Measurements from ENCODE around the gene UPK2.

UPK2 gene

DNA sequence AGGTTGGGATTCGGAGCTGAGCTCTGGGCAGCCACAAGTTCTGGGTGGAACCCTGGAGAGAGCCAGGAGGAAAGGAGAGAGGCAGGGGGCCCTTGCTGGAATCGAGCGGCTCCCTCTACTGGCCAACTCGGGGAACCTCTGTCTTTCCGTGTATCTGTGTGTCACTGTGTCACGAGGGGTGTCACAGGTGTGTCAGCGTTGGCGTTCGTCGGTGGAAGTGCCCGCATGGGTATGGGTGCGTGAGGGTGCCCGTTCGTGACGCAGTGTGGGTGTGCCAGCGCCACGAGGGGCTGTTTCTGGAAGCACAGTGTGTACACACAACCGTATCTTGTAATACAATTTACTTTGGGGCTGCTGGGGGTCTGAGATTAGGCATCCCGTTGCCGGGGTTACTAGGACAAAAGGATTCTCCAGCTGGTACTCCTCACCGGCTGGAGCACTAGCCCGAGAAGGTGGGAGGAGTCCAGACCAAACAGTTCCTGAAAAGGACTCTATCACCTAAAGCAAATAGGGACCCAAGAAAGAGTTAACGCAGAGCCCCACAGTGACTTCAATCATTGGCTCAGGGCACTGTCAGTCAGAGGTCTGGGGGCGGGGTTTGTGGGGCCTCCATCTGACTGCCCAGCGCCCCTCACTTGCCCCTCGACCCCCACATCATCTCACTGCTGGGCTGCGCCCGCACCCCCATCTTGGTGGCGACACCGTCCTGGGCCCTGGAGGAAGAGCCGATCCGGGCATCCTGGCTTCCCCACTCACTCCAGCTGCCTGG is 27.8 kb upstream of the UPK2 start:
- Histone ChIP-seq H3K4me3 (replicated peaks; ENCODE audit: insufficient read depth, low read length) (peak overlapping the region; percentile 76), H3K27me3 (ENCODE audit: insufficient read depth, poor library complexity, severe bottlenecking) (no peaks in the 10 kb centered on the region), H3K27ac (replicated peaks) (peak overlapping the region; percentile 91)
- TF ChIP-seq, protein P1, sequence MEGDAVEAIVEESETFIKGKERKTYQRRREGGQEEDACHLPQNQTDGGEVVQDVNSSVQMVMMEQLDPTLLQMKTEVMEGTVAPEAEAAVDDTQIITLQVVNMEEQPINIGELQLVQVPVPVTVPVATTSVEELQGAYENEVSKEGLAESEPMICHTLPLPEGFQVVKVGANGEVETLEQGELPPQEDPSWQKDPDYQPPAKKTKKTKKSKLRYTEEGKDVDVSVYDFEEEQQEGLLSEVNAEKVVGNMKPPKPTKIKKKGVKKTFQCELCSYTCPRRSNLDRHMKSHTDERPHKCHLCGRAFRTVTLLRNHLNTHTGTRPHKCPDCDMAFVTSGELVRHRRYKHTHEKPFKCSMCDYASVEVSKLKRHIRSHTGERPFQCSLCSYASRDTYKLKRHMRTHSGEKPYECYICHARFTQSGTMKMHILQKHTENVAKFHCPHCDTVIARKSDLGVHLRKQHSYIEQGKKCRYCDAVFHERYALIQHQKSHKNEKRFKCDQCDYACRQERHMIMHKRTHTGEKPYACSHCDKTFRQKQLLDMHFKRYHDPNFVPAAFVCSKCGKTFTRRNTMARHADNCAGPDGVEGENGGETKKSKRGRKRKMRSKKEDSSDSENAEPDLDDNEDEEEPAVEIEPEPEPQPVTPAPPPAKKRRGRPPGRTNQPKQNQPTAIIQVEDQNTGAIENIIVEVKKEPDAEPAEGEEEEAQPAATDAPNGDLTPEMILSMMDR (IDR thresholded peaks at IDR 0.05; ENCODE audit: insufficient read depth, low read length): peak; percentile 97
- TF ChIP-seq SPI1 (IDR thresholded peaks at IDR 0.05; ENCODE audit: borderline replicate concordance, low read depth): no peak; the same call in 1 of the 2 replicates
- TF ChIP-seq, protein P2, sequence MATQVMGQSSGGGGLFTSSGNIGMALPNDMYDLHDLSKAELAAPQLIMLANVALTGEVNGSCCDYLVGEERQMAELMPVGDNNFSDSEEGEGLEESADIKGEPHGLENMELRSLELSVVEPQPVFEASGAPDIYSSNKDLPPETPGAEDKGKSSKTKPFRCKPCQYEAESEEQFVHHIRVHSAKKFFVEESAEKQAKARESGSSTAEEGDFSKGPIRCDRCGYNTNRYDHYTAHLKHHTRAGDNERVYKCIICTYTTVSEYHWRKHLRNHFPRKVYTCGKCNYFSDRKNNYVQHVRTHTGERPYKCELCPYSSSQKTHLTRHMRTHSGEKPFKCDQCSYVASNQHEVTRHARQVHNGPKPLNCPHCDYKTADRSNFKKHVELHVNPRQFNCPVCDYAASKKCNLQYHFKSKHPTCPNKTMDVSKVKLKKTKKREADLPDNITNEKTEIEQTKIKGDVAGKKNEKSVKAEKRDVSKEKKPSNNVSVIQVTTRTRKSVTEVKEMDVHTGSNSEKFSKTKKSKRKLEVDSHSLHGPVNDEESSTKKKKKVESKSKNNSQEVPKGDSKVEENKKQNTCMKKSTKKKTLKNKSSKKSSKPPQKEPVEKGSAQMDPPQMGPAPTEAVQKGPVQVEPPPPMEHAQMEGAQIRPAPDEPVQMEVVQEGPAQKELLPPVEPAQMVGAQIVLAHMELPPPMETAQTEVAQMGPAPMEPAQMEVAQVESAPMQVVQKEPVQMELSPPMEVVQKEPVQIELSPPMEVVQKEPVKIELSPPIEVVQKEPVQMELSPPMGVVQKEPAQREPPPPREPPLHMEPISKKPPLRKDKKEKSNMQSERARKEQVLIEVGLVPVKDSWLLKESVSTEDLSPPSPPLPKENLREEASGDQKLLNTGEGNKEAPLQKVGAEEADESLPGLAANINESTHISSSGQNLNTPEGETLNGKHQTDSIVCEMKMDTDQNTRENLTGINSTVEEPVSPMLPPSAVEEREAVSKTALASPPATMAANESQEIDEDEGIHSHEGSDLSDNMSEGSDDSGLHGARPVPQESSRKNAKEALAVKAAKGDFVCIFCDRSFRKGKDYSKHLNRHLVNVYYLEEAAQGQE (IDR thresholded peaks at IDR 0.05; ENCODE audit: insufficient replicate concordance, low read depth): no peak
- DNase-seq (ENCODE audit: low read depth in 1 of 2, low spot score in 1 of 2): peak; percentile 92 to 93

DNA sequence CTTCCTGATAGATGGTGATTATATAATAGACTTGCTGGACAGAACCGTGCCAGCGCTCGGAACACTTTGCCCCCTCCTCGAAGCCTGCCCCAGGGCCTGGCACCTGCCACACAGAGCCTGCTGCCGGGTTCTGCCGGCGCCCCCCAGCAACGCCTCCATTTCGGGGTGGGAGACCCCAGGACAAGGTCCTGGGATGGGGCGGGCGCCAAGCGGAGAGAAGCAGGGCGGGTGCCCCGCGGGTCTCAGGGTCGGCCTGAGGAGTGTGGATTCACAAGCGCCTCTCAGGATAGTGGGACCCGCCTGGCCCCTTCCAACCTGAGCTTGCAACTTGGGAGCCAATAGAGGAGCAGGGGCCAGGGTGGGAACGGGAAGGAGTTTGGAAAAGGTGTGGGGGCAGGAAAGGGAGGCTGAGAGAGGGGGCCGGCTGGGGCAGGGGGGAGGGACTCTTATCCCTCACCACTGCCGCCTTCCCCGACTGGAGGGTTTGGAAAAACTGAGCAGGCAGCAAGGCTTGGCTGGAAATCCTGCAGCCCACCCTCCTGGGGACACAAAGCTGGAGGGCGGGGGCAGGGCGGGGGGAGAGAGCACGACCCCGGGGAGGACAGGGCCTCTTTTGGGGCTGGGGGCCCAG is 27.1 kb upstream of the UPK2 start:
- TF ChIP-seq SPI1 (IDR thresholded peaks at IDR 0.05; ENCODE audit: borderline replicate concordance, low read depth) (no peak), POLR2AphosphoS5 (IDR thresholded peaks at IDR 0.05; ENCODE audit: low read depth) (no peak; the same call in 1 of the 2 replicates), GABPA (IDR thresholded peaks at IDR 0.05; ENCODE audit: low read depth) (no peak)
- TF ChIP-seq, protein P1 (IDR thresholded peaks at IDR 0.05; ENCODE audit: insufficient read depth, low read length): no peak
- TF ChIP-seq, protein P2 (IDR thresholded peaks at IDR 0.05; ENCODE audit: insufficient replicate concordance, low read depth): no peak
- Histone ChIP-seq H3K27me3 (ENCODE audit: insufficient read depth, poor library complexity, severe bottlenecking) (no peaks in the 10 kb centered on the region), H3K27ac (replicated peaks) (peak overlapping the region; percentile 91)

DNA sequence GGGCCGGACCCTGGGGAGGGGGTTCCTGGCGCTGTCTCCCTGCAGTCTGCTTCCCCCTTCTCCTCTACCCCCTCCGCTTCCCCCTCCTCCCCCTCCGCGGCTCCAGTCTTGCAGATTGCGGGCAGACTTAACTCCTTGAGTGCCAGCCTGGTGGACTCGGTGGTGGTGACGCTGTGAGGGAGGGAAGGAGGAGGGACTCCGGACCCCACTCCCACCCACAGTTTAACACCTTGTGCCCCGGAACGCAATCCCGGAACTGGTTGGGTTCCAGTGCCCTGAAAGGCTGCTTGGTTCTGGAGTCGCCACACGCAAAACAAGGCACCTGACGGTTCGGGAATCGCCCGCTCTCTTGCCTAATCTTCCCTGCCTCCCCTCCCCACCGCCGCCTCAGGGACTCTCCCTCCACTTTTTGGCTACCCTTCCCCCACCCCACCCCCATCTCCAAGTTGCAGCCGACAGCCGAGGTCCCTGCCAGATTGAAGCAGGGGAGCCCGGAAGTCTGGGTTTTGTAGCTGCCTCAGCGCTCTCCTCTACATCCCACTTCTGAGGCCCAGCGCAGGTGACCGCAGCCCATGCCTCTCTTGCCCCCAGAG is 26.5 kb upstream of the UPK2 start:
- Histone ChIP-seq H3K4me3 (replicated peaks; ENCODE audit: insufficient read depth, low read length) (peak overlapping the region; percentile 76), H3K27ac (replicated peaks) (peak overlapping the region; percentile 91), H3K27me3 (ENCODE audit: insufficient read depth, poor library complexity, severe bottlenecking) (no peaks in the 10 kb centered on the region)
- TF ChIP-seq, protein P2 (IDR thresholded peaks at IDR 0.05; ENCODE audit: insufficient replicate concordance, low read depth): no peak
- no peak; the same call in 1 of the 2 replicates for TF ChIP-seq SPI1 (IDR thresholded peaks at IDR 0.05; ENCODE audit: borderline replicate concordance, low read depth)
- peak; percentile 59; the same call in 1 of the 2 replicates for TF ChIP-seq POLR2AphosphoS5 (IDR thresholded peaks at IDR 0.05; ENCODE audit: low read depth)
- DNase-seq (ENCODE audit: low read depth in 1 of 2, low spot score in 1 of 2): peak; percentile 88 to 96

More for the DNA sequence above, 27.1 kb upstream of the UPK2 start:
- H3K4me3 ChIP-seq (replicated peaks; ENCODE audit: insufficient read depth, low read length): peak overlapping the region; percentile 76
- DNase-seq (ENCODE audit: low read depth in 1 of 2, low spot score in 1 of 2): no peak

All from HL-60 (cell line).